GM10266 (cell line): ENCODE data around the gene E2F7.

Experiments used
- DNase-seq: peaks from one replicate; pipeline ENCODE4 v3.0.0; 2012; ENCODE audit errors: extremely low spot score
- CTCF ChIP-seq: IDR thresholded peaks from 2 replicates; pipeline ENCODE4 v1.5.1; 2012; ENCODE audit warnings: mild to moderate bottlenecking, low read depth; ENCODE audit not compliant: control insufficient read depth, insufficient read depth; ENCODE audit errors: missing control alignments

E2F7 gene

GRCh38 chr12:77053259-77053658, 12.1 kb downstream of the E2F7 start:
- DNase-seq: no peak
- no peak for TF ChIP-seq CTCF

- DNase-seq: peak; percentile 49
- peak; percentile 73 for TF ChIP-seq CTCF
Observed at GRCh38 chr12:77049767-77050353, 15.5 kb downstream of the E2F7 start.

GRCh38 chr12:77047341-77048109, 17.8 kb downstream of the E2F7 start:
- no peak for DNase-seq
- TF ChIP-seq CTCF: no peak

- TF ChIP-seq CTCF: no peak
- DNase-seq: no peak
Observed at GRCh38 chr12:77046468-77046867, 18.9 kb downstream of the E2F7 start.

- no peak for DNase-seq
- TF ChIP-seq CTCF: no peak
Observed at GRCh38 chr12:77045183-77045582, 20.2 kb downstream of the E2F7 start.

- TF ChIP-seq CTCF: no peak
- no peak for DNase-seq
Observed at GRCh38 chr12:77044721-77045120, 20.6 kb downstream of the E2F7 start.

GRCh38 chr12:77042833-77043232, 22.5 kb downstream of the E2F7 start:
- TF ChIP-seq CTCF: no peak

More at GRCh38 chr12:77042833-77043232, 22.5 kb downstream of the E2F7 start:
- no peak for DNase-seq
